GM18526 (cell line): Measurements from ENCODE around the gene RFX3.

ENCODE experiments used
- POLR2A ChIP-seq: IDR thresholded peaks from 3 replicates; pipeline ENCODE4 v1.6.1; 2011; ENCODE audit not compliant: insufficient read length; ENCODE audit errors: extremely low read depth

The RFX3 gene

GRCh38 chr9:3525836-3526164 is at the start of gene RFX3:
Gene RFX3, minus strand, starts transcription at chr9:3526001. Its CDS starts 130,413 bp downstream, at chr9:3395588.
- TF ChIP-seq POLR2A = no peak

GRCh38 chr9:3571500-3571899 is 45.7 kb upstream of the RFX3 start:
- no peak for TF ChIP-seq POLR2A

GRCh38 chr9:3569529-3569928 is 43.7 kb upstream of the RFX3 start:
- TF ChIP-seq POLR2A = no peak

- no peak for TF ChIP-seq POLR2A
Measured at GRCh38 chr9:3567988-3568387, 42.2 kb upstream of the RFX3 start.

GRCh38 chr9:3553076-3553765 is 27.4 kb upstream of the RFX3 start:
- no peak for TF ChIP-seq POLR2A

- TF ChIP-seq POLR2A = no peak
Measured at GRCh38 chr9:3549225-3549624, 23.4 kb upstream of the RFX3 start.

- no peak for TF ChIP-seq POLR2A
Measured at GRCh38 chr9:3548648-3549047, 22.8 kb upstream of the RFX3 start.

- no peak for TF ChIP-seq POLR2A
Measured at GRCh38 chr9:3541206-3541605, 15.4 kb upstream of the RFX3 start.

GRCh38 chr9:3534614-3535404 is 9.0 kb upstream of the RFX3 start:
- no peak for TF ChIP-seq POLR2A

- TF ChIP-seq POLR2A = no peak
Measured at GRCh38 chr9:3532158-3532557, 6.4 kb upstream of the RFX3 start.

GRCh38 chr9:3528451-3528850 is 2.6 kb upstream of the RFX3 start:
- no peak for TF ChIP-seq POLR2A

GRCh38 chr9:3526997-3527940 is 1.5 kb upstream of the RFX3 start:
- no peak for TF ChIP-seq POLR2A

- TF ChIP-seq POLR2A = peak; percentile 89
Measured at GRCh38 chr9:3526165-3526996, 580 bp upstream of the RFX3 start.

GRCh38 chr9:3525096-3525835 is 535 bp downstream of the RFX3 start:
- no peak for TF ChIP-seq POLR2A
